Activated CD4-positive, alpha-beta T cell treated with anti-CD3 and anti-CD28 coated beads, Interleukin-2, amount 50 U/mL, for 1 hour (primary cell): Measurements from ENCODE around the gene EML3.
A peak's percentile ranks its signal among the peaks of the same experiment; 100 is the strongest.
"Not testable (repeated sequence)": the region's sequence is repeated elsewhere in the genome, so short reads cannot be mapped to it uniquely, and the experiment has no call there.

Source experiments
- DNase-seq: peaks from one replicate; pipeline ENCODE4 v3.0.0-alpha.2; 2020

EML3 gene

DNA sequence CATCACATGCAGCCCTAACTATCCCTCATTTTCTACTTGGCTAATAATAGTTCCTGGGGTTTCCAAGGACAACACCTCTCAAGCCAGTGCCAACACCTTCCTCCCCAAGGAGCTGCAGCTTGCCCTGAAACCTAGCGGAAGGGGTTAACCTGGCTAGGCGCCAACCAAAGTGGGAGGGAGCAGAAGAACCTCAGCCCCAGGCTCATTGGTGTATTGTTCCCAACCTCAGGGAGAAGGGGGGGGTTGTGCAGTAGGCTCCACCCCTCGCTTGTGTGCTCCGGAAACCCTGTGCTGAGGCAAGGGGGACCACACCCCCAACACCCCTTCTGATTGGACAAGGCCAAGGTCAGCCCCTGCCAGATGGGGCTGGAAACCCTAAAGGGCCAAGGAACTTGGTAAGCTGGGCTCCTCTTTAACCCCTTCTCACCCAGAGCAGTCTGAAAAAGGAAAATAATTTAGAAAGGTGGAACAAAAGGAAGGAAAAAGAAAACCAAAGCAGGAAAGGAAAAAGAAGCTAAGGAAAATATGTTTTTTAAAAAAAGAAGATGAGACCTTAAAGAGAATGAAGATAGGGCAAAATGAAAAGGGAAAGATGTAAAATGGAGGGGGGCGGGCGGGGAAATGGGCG, 13.4 kb downstream of the EML3 start:
- DNase-seq, result peak; percentile 95

DNA sequence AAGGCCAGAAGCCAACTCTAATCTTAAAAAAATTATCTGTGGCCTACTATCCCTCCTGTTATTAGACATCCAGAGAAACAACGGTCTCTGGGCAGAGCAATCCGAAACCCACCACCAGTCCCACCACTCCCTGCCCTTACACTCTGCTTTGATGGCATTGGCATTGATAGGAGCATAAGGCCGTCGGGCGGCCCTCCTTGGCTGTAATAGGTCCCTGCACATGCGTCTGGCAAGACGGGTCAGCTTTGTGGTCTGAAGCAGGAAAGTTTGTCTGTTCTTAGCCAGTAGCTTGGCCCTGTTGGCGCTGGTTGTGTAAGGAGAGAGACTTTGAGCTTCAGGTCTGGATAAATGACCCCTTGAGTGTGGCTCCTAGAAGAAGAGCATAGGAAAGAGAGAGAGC, 17.5 kb downstream of the EML3 start:
- no peak for DNase-seq

DNA sequence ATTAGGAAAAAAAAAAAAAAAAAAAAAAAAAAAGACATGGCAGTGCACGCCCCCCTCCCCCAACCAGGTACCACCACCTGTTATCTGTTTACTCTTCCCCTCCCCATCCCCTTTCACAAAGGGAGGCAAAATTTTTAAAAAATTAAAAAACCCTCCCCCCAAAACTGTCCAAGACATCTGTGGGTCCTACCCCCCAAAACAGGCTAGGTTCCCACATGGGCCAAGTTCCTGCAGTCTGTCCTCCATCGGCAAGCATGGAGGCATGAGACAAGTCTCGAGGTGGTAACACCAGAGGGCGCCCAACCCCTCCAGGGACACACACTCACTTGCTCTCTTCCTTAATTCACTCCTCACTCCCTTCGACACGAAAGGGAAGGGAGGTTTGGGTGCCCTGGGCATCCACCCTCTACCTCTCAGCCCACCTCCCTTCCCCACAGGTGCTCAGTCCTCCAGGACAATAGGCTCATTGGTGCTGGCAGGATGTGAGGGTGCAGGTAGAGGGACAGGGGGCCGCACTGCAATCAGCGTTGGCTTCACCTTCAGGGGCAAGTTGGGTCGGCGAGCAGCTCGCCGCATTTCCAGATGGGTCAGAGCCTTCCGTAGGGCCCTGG, 19.0 kb downstream of the EML3 start:
- peak; percentile 80 for DNase-seq

DNA sequence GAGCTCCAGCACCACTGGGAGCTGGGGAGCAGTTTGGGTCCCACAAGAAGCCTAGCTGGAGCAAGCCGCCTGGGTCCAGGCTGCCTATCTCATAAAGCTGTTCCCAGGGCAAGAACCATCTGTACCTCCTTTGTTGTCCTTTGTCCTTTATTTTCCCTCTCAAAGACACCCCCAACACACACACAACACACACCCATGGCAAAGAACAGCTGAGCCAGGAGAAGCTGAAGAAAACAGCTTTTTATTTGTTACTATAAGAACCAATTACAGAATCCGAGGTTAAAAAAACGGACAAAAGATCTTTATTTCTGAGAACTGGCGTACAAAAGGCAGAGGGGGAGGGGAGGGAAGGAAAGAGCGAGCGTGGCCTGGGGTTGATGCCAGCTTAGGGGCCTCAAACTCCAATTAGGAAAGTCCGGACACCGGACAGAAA, 19.6 kb downstream of the EML3 start:
- DNase-seq, result no peak

DNA sequence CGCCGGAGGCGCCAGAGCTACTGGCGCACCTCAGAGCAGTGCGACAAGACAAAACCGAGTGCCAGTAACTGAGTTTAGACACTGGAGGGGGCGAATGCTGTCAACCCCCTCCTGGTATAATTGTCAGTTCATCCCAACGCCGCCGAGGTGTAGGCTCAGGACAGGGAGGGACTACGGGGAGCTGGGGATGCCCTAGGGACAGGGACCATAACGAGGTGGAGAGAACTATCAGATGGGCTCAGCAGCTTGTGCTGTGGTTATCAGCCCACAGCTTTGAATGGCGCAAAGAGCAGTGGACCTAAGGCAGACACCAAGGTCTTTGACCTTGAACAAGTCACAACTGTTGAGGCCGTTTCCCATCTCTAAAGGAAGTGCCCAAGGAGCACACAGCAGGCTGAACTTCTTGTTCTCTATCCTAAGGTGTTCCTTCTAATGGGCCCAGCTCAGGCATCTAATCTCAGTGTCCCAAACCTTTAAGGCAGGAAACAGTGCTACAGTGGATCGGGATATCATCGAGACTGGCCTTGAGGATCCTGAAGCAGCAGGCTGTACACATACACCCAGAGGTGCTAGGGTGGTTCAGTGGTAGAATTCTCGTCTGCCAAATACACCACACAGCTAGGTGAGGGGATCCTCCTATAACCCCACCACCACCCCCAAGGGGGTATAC, 20.3 kb downstream of the EML3 start:
- no peak for DNase-seq

DNA sequence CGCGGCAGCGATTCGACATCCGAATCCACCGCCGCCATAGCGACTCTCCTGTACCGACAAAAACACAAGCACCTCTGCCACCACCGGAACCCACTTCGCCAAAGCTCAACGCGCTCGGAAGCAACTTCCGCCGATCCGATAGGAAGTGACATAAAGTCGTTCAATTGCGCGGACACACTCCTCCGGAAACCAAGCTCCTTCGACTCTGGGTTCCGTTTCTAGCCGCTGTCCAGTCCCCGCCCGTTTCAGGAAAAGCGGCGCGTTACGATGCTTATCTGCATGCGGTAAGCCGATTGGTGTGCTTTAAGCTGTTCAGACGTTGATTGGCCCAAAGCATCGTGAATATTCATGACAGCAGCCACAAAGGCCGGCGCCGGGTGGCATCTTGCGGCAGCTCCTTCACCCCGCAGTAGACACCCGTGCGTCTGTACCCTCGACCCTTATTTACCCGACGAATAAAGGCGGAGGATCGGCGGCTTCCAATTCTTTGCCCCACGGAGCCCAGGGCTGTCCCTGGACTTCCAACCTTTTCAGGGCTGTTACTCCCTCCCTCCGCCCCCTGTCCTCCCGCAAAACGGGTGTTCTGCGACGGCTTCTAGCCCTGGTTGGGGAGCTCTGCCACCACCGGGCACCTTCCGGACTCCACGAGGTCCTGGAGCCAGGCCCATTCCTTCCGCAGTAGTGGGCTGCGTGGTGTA, 21.0 kb downstream of the EML3 start, which contains the start of gene TUT1:
TUT1 (minus strand) TSS at position 76 of the 698 bp plus-strand sequence; CDS start at position 38, 38 bp downstream.
- peak; percentile 95 for DNase-seq

DNA sequence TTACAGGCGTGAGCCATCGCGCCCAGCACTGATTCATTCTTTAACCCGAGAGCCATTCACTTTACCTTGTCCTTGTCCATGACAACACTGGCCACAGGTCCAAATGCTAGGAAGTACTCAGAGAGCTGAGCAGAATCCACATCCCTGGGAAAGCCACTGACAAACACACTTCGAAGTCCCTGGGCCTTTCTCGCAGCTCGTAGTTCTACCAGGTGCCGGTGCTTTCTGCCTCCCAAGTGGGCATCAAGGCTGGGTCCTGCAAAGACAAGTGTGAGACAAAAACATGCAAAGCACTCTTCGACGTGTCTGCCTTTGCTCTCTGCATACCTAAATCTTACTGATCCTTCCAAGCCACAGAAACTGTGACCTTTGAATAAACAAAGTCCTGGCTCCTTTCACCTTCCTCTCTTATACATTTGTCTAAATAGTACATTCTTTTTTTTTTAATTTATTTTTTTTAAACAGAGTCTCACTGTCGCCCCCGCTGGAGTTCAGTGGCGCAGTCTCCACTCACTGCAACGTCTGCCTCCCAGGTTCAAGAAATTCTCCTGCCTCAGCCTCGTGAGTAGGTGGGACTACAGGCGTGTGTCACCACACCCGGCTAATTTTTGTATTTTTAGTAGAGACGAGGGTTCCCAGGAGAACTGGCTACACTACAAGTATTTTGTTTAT, 23.5 kb downstream of the EML3 start:
- no peak for DNase-seq

DNA sequence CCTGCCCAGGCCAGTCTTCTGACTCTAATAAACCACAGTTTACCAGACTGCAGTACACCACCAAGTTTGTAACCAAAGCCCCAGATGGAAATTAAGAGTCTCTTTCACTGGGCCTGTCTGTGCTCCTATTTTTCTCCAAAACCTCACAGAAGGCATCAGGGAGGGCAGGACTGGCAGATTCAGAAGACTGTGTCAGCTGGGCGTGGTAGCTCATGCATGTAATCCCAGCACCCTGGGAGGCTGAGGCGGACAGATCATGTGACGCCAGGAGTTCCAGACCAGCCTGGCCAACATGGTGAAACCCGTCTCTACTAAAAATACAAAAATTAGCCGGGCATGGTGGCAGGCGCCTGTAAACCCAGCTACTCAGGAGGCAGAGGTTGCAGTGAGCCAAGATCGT, 27.2 kb downstream of the EML3 start:
- DNase-seq, result not testable (repeated sequence)

DNA sequence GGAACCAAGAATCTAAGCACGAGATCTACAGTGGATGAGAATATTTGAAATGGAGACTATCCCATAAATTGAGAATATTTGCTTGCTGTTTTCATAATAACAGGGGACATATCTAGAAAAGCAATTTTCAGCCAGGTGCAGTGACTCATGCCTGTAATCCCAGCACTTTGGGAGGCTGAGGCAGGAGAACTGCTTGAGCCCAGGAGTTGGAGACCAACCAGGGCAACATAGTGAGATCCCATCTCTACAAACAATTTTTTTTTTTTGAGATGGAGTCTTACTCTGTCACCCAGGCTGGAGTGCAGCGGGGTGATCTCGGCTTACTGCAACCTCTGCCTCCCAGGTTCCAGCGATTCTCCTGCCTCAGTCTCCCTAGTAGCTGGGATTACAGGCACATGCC, 30.8 kb downstream of the EML3 start:
- not testable (repeated sequence) for DNase-seq

DNA sequence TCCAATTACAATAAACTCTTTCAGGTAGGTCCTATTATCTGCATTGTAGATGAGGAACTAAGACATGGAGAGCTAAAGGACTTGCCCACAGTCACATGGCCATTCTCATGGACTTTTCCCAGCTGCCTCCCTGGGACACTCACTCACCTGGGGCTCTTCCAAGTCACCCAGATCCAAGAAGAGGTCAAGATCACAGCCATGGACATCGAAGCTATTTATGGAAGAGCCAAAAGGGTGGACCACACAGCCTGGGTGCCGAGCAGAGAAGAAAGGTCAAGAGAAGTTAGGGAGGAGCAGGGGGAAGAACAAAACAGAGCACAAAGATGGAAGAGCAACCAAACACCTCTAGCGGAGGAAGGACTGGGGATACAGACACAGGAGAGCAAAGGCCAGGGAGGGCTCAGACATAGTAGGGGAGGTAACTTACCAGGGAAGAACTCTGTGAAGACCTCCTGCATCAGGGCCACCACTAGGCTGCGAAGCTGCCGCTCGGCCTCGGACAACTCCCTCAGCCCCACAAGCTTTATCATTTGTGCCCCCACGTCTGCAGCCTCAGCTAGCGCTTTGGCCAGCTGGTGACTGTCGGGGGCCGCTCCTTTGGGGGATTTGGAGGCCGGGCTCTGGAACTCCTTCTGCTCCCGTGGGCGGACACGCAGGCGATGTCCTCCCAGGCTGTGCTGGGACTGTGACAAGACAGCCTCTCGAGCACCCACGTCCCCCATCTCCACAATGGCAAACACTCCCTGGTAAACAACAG, 31.4 kb downstream of the EML3 start:
- DNase-seq, result no peak

DNA sequence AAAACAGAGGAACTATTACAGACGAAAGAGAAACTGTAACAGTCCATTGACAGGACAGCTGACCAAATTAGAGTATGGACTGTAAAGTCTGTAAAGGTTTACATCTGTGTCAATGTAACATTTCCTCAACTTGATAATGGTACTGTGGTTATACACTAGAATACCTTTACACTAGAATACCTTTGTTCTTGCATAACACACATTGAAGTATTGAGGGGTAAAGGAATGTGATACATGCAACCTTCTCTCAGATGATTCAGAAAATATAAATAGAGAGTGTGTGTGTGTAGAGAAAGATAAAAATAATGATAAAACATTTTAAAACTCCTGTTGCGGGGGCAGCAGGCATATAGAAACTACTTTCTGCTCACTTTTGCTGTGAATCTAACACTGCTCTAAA, 33.3 kb downstream of the EML3 start:
- no peak for DNase-seq

DNA sequence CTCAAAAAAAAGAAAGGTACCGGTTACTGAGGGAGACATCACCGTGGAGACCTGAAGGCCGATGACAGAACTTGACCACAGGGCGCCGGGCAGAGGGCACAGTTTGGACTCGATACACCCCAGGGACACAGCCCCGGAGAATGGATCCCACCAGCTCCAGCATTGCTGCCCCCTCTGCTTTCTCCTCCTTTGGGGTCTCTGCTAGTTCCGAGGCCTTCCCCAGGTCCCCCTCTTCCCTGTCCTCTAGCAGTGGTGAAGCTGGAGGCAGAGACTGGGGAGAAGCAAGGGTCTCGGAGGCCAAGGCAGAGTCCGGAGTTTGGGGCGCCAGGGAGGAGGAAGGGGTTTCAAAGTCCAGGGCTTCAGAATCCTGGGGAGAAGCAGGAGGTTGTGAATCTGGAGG, 34.0 kb downstream of the EML3 start:
- no peak for DNase-seq

DNA sequence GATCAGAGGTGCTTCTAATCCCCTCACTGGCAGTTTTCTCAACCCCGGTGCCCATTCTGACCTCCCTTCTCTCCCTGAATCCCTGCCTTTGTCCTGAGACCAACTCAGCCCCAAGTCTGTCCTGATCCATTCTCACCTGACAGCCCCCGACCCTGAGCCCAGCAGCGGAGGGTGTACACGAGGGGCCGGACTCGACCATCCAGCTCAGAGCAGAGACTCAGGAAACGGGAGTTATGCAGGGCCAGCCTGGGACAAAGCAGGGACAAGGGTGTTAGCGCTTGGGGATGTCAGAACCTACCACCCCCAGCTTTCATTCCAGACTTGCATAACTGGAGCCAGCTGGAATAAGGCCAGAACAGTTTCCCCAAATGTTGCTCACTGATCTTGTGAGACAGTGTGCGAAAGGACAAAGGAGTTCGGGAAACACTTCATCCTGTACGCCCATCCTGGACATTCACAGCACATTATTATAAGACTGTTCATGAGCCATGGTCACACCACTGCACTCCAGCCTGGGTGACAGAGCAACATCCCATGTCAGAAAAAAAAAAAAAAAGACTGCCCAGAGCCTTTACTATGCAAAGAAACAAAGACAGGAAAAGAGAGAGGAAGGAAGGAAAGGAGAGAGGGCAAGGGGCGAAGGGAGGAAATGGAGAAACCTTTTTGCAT, 35.4 kb downstream of the EML3 start:
- no peak for DNase-seq

DNA sequence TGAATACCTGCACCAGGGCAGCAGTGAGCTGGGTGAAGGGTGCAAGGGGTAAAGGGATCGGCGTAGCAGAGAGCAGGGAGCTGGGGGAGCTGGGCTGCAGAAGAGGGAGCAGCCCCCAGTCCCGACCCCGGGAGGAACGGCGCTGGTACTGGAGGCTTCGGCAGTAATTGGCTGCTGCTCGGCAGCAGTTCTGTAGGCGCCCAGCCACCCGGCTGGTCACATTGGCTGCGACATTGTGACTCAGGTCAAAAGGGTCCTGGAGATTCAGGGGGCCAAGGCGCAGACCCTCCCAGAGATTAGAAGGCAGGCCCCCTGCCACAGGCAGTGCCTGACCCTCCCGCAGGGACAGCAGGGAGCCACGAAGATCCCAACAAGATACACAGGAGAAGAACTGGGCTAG, 36.7 kb downstream of the EML3 start:
- DNase-seq, result no peak

DNA sequence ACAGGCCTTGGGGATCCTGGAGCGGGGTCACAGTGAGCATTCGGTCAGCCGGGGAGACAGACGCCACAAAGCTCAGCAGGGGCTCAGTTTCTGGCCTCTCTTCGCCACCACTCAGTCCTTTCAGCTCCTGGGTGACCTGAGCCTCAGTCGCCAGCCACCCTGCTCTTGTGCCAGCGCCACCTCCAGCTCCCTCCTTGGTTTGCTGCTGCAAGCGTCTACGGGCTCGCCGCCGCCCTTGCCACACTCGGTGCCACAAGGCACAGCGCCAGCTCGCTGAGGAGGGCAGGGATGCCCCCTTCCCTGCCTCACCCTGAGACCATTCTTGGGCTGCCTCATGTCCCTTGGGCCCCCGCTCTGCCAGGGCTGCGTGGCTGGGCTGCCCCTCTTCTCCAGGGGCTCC, 37.4 kb downstream of the EML3 start:
- DNase-seq, result no peak

DNA sequence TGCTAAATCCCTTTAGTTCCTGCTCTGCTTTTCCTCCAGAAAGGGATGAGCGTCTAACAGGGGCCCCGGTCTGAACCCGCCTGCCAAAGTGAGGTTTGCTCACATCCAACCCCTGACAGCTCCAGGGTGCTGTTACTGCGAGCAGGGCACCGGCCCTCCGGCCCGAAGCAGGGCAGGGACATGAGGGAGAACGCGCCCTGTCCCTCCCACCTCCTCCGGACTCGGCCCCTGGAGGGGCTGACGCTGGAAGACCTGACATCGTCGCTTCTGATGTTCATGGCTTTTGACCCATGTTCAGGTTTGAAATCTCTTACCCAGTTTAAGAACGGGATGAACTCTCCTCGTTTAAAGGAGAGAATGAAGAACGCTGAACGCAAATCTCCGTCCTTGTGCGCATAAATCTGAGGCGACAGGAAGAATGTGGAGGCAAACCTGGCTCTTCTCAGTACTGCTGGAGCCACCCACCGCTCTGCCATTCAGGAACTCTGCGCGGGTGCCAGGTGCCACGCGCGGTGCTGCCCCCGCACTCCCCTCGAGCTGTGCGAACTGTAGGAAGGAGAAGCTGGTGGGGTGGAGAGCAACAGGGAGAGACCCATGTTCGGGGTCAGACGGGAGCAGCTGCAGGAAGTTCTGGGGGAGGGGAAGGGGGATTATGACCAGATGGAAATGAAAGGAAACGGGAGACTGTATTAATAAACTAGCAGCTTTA, 38.1 kb downstream of the EML3 start:
- DNase-seq, result no peak

DNA sequence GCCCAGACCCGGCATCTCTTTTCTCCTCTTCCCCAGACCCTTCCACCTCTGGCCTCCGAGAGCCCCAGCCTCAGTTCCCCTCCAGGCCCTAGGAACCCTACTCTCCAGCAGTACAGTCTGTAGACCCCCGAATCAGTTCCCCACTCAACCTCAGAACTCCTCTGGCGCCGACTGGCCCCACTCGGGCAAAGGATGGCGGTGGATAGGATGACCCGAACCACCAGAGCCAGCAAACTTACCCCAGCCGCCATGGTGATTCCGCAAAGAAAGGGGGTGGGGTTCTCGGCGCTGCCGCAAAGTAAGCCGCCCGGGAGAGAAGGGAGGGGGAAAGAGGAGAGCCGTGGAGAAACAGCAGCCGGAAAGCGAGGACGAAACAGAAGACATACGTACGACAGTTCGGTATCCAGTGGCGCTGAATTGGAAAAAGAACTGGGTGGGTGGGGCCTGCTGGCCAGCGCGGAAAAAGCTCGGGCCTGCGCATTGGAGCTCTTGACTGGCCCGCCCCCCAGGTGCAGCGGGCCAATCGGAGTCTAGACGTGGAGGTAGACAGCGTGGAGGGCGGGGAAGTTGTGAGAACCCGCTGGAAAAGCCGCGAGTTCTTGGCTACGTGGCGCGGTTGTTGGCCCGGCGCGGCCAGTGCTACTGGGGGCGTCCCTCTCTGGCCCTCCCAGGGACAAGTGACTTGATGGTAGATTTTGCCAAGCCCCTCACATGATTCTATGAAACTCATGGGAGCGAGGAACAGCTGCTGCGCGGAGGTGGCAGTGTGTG, 38.8 kb downstream of the EML3 start, which contains the start of gene EEF1G:
EEF1G (minus strand) TSS at position 300 of the 771 bp plus-strand sequence; CDS start at position 251, 49 bp downstream.
- DNase-seq, result peak; percentile 97

DNA sequence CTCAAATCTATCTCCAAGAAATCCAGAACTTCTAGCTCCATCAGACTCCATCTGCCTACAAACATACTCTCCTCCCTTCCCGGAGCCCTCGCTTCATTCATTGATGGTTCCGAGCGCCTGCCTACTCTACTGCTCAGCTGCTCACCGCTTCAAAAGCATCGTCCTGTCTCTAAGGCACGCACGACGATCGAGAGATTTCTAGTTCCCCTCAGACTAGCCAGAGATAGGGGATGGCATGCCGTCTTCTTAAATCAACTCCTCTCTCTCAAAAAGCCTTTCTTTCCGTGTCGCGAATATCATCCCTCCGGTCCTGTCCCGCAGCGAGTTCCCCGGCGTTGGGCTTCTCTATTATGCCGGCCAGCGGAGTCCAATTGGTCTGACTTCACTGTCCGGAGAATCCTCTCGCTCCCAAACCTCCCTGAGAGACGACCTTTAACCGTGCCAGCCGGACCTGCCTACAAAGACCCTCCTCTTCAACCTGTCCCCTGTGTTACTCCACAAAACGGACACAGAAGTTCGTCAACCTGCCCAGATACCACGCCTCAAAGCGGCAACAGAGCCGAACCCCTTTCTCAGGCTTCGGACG, 39.5 kb downstream of the EML3 start:
- no peak for DNase-seq

DNA sequence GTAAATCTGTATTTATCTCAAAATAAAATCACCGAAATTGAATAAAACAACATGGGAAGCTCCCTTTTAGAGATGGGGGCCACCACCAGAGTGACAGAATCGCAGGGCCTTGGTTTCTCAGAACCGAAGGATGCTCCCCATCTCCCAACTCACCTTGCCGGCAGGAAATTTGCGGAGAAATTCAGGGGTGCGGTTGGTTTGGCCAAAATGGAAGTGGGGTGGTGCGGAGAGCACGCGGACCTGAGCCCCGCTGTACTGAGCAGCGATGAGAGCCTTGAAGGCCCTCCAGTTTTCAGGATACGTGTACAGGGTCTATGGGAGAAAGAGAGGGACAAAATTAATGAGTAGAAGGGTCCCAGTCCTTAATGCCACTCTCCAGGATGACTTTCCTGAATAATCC, 40.1 kb downstream of the EML3 start:
- no peak for DNase-seq

DNA sequence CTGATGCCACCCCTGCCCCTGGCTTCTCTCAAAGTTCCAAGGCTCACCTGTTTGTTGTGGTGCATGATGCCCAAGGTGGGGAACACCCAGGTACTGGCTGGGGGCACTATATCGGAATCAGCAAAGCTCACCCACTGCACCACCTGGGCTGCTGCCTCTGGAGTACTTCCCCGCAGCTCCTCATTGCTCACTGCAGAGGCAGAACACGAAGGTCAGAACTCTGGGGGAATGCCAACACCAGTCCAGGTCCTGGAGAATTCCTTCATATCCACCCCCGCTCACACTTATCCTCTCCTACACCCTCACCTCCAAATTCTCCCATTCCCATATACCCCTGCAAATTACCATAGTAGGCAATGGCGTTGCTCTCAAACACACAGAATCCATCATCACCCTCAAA, 41.1 kb downstream of the EML3 start:
- DNase-seq, result not testable (repeated sequence)
